Type B pancreatic cell (in vitro differentiated cells): ENCODE data around the gene GTF3C6. TPM values are rescaled to one million over a fixed set of nuclear protein-coding genes. Genes with fewer than 3 reads are reported as not detected.
A peak's percentile ranks its signal among the peaks of the same experiment; 100 is the strongest.
"Not testable (repeated sequence)": the region's sequence is repeated elsewhere in the genome, so short reads cannot be mapped to it uniquely, and the experiment has no call there.

Experiments
- DNase-seq: peaks from one replicate; pipeline ENCODE4 v3.0.0; 2021; ENCODE audit warnings: mixed read lengths; ENCODE audit not compliant: unreplicated experiment; ENCODE audit errors: extremely low spot score
- H3K27ac Mint-ChIP-seq: 2 replicates; pipeline ENCODE4 v1.8.0; 2021; ENCODE audit warnings: mild to moderate bottlenecking, mixed read lengths
- H3K27me3 Mint-ChIP-seq: 2 replicates; pipeline ENCODE4 v1.8.0; 2021; ENCODE audit warnings: mixed read lengths
- H3K36me3 Mint-ChIP-seq: 2 replicates; pipeline ENCODE4 v1.8.0; 2021; ENCODE audit warnings: mixed read lengths
- H3K4me1 Mint-ChIP-seq: one replicate; pipeline ENCODE4 v1.8.0; 2021; ENCODE audit warnings: mixed read lengths; ENCODE audit not compliant: unreplicated experiment
- H3K4me3 Mint-ChIP-seq: 2 replicates; pipeline ENCODE4 v1.8.0; 2021; ENCODE audit warnings: mild to moderate bottlenecking, mixed read lengths
- H3K9me3 Mint-ChIP-seq: 2 replicates; pipeline ENCODE4 v1.8.0; 2021; ENCODE audit warnings: mixed read lengths
- CTCF ChIP-seq: fragments of 200-600 bp; sonication (generic); conservative IDR thresholded peaks from 2 replicates; pipeline ENCODE4 v1.5.0; 2021; ENCODE audit warnings: antibody characterized with exemption, mild to moderate bottlenecking
- total RNA-seq: library from RNA; stranded (reverse); gene quantifications from 2 replicates; pipeline ENCODE4 v1.2.1, GENCODE V29; 2021; ENCODE audit warnings: low replicate concordance

Gene GTF3C6
- total RNA-seq, 1 donor from 2014 or later = 92.9 TPM

DNA sequence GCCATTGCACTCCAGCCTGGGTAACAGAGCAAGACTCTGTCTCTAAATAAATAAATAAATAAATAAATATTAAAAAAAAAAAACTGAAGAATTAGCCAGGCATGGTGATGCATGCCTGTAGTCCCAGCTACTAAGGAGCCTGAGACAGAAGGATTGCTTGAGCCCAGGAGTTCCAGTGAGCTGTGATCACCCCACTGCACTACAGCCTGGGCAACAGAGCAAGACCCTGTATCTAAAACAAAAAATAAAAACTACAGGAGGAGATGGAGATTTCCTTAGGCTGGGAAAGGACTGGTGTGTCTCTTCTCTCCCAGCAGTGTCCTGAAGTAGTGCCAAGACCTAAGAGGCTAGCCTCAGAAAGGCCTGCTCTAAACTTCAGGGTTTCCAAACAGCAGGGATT, 8.1 kb upstream of the GTF3C6 start:
- DNase-seq = no peak
- Mint-ChIP-seq H3K27me3 (no peaks in the 10 kb centered on the region), H3K36me3 (no peaks in the 10 kb centered on the region), H3K27ac (no peak overlapping the region), H3K4me1 (peaks cover 16% of the 10 kb centered on the region), H3K9me3 (no peaks in the 10 kb centered on the region), H3K4me3 (no peak overlapping the region)
- no peak for TF ChIP-seq CTCF

DNA sequence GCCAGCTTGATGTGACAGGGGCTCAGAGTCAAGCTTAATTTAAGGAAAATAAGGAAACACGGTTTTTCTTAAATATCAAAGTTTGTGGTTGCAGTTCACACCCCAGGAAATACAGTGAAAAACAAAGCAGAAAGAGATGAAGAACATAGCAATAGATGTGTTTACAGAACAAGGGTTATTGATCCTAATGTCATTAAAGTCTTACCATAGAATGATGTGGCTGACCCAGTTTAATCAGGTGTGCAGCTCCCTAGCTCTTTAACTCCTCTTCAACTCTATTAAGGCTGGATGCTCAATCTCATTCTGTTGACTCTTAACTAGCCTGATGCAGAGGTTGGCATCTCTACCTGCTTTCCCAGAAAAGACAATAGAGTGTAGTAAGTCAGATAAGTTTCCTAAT, 7.5 kb upstream of the GTF3C6 start:
- no peaks in the 10 kb centered on the region for H3K27me3 Mint-ChIP-seq
- no peaks in the 10 kb centered on the region for H3K9me3 Mint-ChIP-seq
- peaks cover 16% of the 10 kb centered on the region for H3K4me1 Mint-ChIP-seq
- H3K27ac Mint-ChIP-seq = no peak overlapping the region
- no peak for TF ChIP-seq CTCF
- no peak for DNase-seq
- H3K36me3 Mint-ChIP-seq = no peaks in the 10 kb centered on the region
- no peak overlapping the region for H3K4me3 Mint-ChIP-seq

- H3K27ac Mint-ChIP-seq = peak overlapping the region; percentile 64
- no peak overlapping the region for H3K4me3 Mint-ChIP-seq
- H3K27me3 Mint-ChIP-seq = no peaks in the 10 kb centered on the region
- no peaks in the 10 kb centered on the region for H3K9me3 Mint-ChIP-seq
- no peak for DNase-seq
- peaks cover 16% of the 10 kb centered on the region for H3K4me1 Mint-ChIP-seq
- no peak for TF ChIP-seq CTCF
- no peaks in the 10 kb centered on the region for H3K36me3 Mint-ChIP-seq
These were observed 6.3 kb upstream of the GTF3C6 start for GRCh38 chr6:110951986-110952794.

DNA sequence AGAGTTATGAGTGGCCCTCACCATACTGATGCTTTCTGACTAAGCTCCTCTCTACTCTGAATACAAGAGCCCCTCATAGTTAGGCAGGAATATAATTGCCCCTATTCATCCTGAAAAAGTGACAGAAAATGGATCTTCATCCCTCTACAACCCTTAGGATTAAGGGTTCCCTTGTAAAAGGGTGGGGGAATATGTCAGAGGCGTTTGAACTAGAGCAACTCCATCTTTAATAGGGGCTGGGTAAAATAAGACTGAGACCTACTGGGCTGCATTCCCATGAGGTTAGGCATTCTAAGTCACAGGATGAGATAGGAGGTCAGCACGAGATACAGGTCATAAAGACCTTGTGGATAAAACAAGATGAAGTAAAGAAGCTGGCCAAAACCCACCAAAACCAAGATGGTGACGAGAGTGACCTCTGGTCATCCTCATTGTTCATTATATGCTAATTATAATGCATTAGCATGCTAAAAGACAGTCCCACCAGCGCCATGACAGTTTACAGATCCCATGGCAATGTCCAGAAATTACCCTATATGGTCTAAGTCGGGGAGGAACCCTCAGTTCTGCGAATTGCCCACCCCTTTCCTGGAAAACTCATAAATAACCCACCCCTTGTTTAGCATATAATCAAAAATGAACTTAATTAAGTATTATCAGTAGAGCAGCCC, 4.7 kb upstream of the GTF3C6 start:
- H3K4me1 Mint-ChIP-seq = peaks cover 21% of the 10 kb centered on the region
- no peaks in the 10 kb centered on the region for H3K9me3 Mint-ChIP-seq
- H3K36me3 Mint-ChIP-seq = no peaks in the 10 kb centered on the region
- no peak for TF ChIP-seq CTCF
- no peak overlapping the region for H3K27ac Mint-ChIP-seq
- DNase-seq = no peak
- no peak overlapping the region for H3K4me3 Mint-ChIP-seq
- no peaks in the 10 kb centered on the region for H3K27me3 Mint-ChIP-seq

GRCh38 chr6:110960014-110960390, 1.5 kb downstream of the GTF3C6 start:
- TF ChIP-seq CTCF = no peak
- peak overlapping the region; percentile 61 for H3K27ac Mint-ChIP-seq
- H3K27me3 Mint-ChIP-seq = no peaks in the 10 kb centered on the region
- H3K4me1 Mint-ChIP-seq = peaks cover 9% of the 10 kb centered on the region
- peaks cover 23% of the 10 kb centered on the region for H3K36me3 Mint-ChIP-seq
- H3K9me3 Mint-ChIP-seq = no peaks in the 10 kb centered on the region
- no peak for DNase-seq
- peak overlapping the region; percentile 57 for H3K4me3 Mint-ChIP-seq

DNA sequence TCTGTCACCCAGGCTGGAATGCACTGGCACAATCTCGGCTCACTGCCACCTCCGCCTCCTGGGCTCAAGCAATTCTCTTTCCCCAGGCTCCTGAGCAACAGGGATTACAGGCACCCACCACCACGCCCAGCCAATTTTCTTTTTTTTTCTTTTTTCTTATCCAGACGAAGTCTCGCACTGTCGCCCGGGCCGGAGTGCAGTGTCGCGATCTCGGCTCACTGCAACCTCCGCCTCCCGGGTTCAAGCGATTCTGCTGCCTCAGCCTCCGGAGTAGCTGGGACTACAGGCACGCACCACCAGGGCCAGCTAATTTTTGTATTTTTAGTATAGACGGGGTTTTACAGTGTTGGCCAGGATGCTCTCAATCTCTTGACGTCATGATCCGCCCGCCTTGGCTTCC, 4.1 kb downstream of the GTF3C6 start:
- H3K27ac Mint-ChIP-seq, H3K4me1 Mint-ChIP-seq, H3K4me3 Mint-ChIP-seq, H3K9me3 Mint-ChIP-seq, H3K27me3 Mint-ChIP-seq, DNase-seq: not testable (repeated sequence)
- H3K36me3 Mint-ChIP-seq = peaks cover 38% of the 10 kb centered on the region
